TTC549 (cell line): ENCODE data around the gene ZBTB16.

Experiments
- FAIRE-seq: peaks from 2 replicates; lab custom pipeline; 2012; peaks lifted over from hg19 to GRCh38; lab: Jason Lieb, UNC

The ZBTB16 gene

GRCh38 chr11:114215871-114216795, 156.6 kb downstream of the ZBTB16 start:
- FAIRE-seq, result no peak

GRCh38 chr11:114216796-114217180, 157.3 kb downstream of the ZBTB16 start:
- FAIRE-seq, result no peak

- no peak for FAIRE-seq
Measured at GRCh38 chr11:114218508-114218907, 159.0 kb downstream of the ZBTB16 start.

- no peak for FAIRE-seq
Measured at GRCh38 chr11:114219559-114220349, 160.2 kb downstream of the ZBTB16 start.

- no peak for FAIRE-seq
Measured at GRCh38 chr11:114221037-114221436, 161.5 kb downstream of the ZBTB16 start.

GRCh38 chr11:114225661-114226060, 166.2 kb downstream of the ZBTB16 start:
- FAIRE-seq, result no peak

- no peak for FAIRE-seq
Measured at GRCh38 chr11:114226356-114226755, 166.8 kb downstream of the ZBTB16 start.

GRCh38 chr11:114228435-114229411, 169.2 kb downstream of the ZBTB16 start:
- no peak for FAIRE-seq

- no peak for FAIRE-seq
Measured at GRCh38 chr11:114230031-114230704, 170.7 kb downstream of the ZBTB16 start.

- no peak for FAIRE-seq
Measured at GRCh38 chr11:114232400-114233059, 173.0 kb downstream of the ZBTB16 start.

- no peak for FAIRE-seq
Measured at GRCh38 chr11:114233755-114234154, 174.2 kb downstream of the ZBTB16 start.

- FAIRE-seq, result no peak
Measured at GRCh38 chr11:114236829-114237228, 177.3 kb downstream of the ZBTB16 start.

GRCh38 chr11:114237321-114238280, 178.1 kb downstream of the ZBTB16 start:
- no peak for FAIRE-seq

- FAIRE-seq, result no peak
Measured at GRCh38 chr11:114239753-114240161, 180.2 kb downstream of the ZBTB16 start.

GRCh38 chr11:114242032-114242431, 182.5 kb downstream of the ZBTB16 start:
- FAIRE-seq, result no peak

- no peak for FAIRE-seq
Measured at GRCh38 chr11:114243461-114244372, 184.2 kb downstream of the ZBTB16 start.

GRCh38 chr11:114244726-114245394, 185.3 kb downstream of the ZBTB16 start:
- FAIRE-seq, result no peak
